CMK (cell line): ENCODE results near the gene ZDHHC14.
"Not testable (repeated sequence)": the region's sequence is repeated elsewhere in the genome, so short reads cannot be mapped to it uniquely, and the experiment has no call there.

ENCODE experiments used
- DNase-seq: peaks from one replicate; pipeline ENCODE4 v3.0.0-alpha.2; 2010; ENCODE audit warnings: low read depth

ZDHHC14 gene

DNA sequence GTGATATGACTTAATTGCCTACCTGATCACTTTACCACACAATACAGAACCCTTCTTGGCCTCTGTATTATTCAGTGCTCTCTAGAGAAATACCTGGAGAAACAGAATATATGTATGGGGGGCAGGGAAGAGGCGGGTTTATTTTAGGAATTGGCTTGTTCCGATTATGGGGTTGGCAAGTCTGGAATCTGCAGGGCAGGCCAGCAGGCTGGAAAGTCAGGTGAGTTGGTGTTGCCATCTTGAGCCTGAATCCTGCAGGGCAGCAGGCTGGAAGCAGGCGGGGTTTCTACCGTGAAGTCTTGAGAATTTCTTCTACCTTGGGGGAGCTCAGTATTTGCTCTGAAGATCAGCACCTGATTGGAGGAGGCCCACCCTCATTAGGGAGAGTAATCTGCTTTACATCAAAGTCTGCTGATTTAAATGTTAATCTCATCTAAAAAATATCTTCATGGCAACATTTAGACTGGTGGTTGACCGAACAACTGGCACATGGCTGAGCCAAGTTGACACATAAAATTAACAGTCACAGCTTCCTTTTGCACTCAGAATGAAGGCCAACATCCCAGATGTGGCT, 193.9 kb downstream of the ZDHHC14 start:
- DNase-seq, result no peak

DNA sequence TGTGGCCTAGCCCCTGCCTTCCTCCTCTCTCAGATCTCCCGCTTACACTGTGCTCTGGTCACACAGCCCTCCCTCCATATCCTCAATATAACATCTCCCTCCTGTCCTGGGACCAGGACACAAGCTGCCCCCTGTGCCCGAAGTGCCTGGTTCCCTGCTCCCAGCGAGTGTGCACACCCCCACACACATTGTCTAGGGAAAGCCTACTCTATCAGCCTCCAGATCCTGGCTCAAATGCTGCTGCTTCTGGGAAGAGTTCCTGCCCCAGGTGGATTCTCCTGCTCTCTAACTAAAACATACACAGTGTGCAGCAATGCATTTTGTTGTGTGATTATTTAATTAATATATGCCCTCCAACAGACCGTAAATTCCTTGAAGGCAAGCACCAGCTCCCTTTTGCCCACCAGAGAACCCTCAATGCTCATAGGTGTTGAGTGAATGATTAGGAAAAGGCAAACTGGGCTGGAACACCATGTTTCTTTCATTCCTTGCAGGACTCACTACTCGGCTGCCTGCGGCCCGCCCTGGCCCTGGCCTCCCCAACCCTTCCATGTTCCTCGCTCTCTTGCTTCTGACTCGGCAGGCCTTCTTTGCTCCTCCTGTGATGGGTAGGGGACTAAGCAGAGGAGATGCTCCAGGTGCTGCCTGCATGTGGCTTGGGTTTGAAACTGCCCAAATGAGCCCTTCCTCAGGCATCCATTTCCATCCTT, 194.6 kb downstream of the ZDHHC14 start:
- DNase-seq, result no peak

GRCh38 chr6:157576991-157577390, 196.0 kb downstream of the ZDHHC14 start:
- not testable (repeated sequence) for DNase-seq

- DNase-seq, result not testable (repeated sequence)
Measured at GRCh38 chr6:157578527-157578926, 197.5 kb downstream of the ZDHHC14 start.

DNA sequence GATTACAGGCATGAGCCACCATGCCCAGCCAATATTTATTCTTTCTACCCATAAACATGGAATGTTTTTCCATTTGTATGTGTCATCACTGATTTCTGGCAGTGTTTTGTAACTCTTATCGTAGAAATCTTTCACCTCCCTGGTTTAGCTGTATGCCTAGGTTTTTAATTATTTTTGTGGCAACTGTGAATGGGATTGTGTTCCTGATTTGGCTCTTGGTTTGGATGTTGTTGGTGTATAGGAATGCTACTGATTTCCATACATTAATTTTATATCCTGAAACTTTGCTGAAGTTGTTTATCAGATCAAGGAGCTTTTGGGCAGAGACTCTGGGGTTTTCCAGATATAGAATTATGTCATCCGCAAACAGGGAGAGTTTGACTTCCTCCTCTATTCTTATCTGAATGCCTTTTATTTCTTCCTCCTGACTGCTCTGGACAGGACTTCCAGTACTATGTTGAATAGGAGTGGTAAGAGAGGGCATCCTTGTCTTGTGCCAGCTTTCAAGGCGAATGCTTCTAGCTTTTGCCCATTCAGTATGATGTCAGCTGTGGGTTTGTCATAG, 198.6 kb downstream of the ZDHHC14 start:
- no peak for DNase-seq

DNA sequence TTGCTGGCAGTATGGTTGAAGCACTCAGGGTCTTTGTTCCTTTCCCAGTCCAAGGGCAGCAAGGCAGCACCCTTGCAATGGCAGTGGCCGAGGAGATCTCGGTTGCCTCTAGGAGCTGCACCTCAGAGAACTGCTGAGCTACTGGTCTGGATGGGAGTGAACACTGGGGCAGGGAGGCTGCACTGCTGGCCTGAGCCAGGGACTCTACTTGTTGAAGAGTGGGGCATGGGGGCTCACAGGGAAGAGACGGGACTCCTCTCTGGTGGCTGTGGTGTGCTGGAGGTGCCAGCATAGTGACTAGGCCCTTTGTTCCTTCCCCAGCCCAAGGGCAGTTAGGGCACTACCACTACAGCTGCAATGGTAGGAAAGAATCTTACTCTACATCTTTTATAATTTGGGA, 203.0 kb downstream of the ZDHHC14 start:
- no peak for DNase-seq

GRCh38 chr6:157585274-157586087, 204.5 kb downstream of the ZDHHC14 start:
- no peak for DNase-seq

DNA sequence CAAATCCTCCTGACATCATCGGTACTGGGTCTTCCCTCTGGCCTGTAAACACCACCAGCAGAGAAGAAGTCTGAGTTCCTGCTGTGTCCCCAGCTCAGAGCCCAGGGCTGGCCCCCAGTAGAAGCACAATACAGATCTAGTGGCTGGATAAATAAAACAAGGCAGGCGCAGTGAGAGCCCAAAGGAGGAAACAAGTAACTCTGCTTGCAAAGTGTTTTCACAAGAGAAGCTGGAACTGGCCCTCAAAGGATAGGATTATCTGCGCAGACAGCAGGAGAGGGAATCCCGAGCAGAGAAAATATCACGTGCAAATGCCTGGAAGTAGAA, 205.1 kb downstream of the ZDHHC14 start:
- no peak for DNase-seq

GRCh38 chr6:157586476-157587126, 205.6 kb downstream of the ZDHHC14 start:
- DNase-seq, result no peak

GRCh38 chr6:157587127-157587926, 206.3 kb downstream of the ZDHHC14 start:
- DNase-seq, result no peak

DNA sequence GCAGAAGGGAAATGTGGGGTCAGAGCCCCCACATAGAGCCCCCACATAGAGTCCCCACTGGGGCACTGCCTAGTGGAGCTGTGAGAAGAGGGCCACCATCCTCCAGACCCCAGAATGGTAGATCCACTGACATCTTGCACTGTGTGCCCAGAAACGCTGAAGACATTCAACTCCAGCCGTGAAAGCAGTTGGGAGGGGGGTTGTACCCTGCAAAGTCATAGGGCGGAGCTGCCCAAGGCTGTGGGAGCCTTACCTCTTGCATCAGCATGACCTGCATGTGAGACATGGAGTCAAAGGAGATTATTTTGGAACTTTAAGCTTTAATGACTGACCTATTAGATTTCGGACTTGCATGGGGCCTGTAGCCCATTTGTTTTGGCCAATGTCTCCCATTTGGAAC, 209.7 kb downstream of the ZDHHC14 start:
- DNase-seq, result not testable (repeated sequence)

DNA sequence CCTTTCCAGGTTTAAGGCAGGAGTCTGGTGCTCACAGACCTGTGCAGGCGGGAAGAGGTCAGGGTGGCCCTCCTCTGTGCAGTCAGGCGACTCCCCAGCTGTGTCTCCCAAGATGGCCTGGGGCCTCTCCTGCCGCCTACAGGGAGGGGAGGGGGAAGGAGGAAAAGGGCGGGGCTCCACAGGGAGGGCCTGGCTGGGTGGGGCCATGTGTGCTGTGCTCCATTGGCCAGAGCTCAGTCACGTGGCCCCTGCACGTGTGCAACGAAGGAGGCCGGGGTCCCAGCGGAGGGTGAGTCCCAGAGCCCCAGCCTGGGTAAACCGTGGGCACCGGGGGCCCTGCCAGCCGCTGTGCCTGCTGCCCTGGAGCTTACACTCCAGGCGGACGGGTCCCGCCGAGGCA, 211.6 kb downstream of the ZDHHC14 start:
- DNase-seq, result no peak

GRCh38 chr6:157592980-157593379, 212.0 kb downstream of the ZDHHC14 start:
- no peak for DNase-seq

DNA sequence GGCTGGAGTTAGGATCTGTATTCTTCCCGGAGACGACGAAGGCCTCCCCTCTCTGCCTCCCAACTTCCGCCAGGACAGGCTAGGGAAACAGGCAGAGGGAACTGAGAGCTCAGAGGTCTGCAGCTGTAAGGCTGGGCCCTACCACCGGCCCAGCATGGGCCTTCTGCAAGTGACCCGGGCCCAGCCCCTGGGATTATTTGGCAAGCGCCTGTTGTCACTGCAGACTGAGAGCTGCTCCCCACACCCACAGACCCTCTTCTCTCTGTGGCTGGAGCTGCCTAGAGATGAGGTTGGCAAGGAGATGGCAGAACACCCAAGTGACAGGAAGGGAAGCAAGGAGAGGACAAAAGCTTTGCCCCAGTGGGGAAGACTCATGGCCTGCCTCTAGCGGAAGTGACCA, 212.6 kb downstream of the ZDHHC14 start:
- DNase-seq, result no peak

DNA sequence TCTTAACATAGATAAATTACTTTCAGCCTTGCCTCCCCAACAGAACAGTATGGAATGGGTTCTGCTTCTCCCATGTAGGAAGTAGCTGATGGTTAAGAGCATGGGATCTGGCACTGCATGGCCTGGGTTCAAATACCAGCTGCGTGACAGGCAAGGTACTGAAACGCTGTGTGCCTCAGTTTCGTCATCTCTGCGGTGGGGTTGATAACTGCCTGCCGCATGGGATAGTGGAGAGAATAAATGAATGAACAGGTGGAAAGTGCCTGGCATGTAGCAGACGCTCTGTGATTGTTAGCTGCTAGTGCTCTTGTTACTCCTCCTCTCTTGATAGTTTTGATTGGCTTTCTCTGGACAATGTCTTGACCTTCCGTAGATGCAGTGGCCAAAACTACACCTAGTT, 213.3 kb downstream of the ZDHHC14 start:
- DNase-seq, result no peak

GRCh38 chr6:157595768-157596167, 214.8 kb downstream of the ZDHHC14 start:
- no peak for DNase-seq

GRCh38 chr6:157596461-157596860, 215.5 kb downstream of the ZDHHC14 start:
- no peak for DNase-seq

DNA sequence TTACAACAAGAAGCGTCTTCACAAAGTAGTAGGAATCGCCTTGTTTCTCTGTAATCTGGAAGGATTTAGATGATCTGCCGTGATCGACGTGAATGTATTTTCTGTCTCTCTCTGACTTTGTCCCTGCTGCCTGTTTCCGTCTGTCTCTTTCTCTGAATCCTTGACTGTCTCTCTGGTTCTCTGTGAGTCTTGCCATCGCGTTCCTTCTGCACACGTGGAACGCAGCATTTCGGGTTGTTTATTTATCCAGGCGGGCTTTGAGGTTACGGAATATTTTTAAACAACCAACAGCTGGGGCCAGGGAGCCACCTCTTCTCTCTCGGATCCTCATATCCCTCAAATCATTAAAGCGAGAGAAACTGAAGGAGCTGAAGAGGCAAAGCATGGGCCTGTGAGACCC, 215.9 kb downstream of the ZDHHC14 start:
- no peak for DNase-seq

GRCh38 chr6:157597461-157598312, 216.7 kb downstream of the ZDHHC14 start:
- no peak for DNase-seq

DNA sequence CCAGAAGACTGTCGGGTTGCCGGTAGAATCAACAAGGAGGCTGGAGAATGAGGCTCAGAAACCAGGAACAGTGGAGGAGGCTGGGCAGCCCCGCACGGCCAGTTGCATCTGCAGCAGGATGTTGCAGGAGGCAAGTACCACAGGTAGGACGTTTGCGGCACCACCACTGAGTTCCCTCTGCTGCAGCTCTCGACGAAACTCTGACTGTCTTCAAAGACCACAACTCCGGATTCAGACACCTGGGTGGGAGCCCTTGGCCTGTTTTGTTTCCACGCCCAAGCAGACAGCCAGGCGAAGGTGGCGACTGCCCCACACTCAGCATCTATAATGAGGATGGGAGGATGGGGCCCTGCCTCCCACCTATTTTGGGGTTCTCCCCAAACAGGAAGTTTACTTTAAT, 218.2 kb downstream of the ZDHHC14 start:
- DNase-seq, result no peak

DNA sequence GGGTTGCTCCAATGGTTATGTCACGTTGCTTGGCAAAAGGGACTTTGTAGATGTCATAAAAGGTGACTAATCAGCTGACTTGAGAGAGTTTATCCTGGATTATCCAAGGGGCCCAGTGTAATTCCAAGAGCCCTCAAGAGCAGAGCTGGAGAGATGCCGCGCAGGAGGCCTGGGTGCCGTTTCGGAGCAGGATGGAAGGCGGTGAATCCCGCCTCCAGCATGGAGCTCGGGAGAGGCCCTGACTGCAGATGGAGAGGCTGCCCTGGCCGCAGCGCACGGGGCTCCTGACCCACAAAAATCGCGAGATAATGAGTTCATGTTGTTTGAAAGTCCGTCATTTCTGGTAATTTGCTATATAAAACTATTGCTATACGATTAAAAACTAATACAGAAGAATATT, 219.8 kb downstream of the ZDHHC14 start:
- DNase-seq, result no peak
